BLaER1 (cell line): Measurements from ENCODE around the gene SLC8A3.

Experiments
- H3K27ac ChIP-seq: shearing (Covaris generic); formaldehyde crosslinking; 2 replicates; pipeline ENCODE4 v1.8.1; 2022
- H3K27me3 ChIP-seq: shearing (Covaris generic); formaldehyde crosslinking; 2 replicates; pipeline ENCODE4 v1.8.1; 2022
- H3K36me3 ChIP-seq: shearing (Covaris generic); formaldehyde crosslinking; 2 replicates; pipeline ENCODE4 v1.8.1; 2022
- H3K4me1 ChIP-seq: shearing (Covaris generic); formaldehyde crosslinking; 2 replicates; pipeline ENCODE4 v1.8.1; 2022
- H3K4me2 ChIP-seq: shearing (Covaris generic); formaldehyde crosslinking; 2 replicates; pipeline ENCODE4 v1.8.1; 2022
- H3K4me3 ChIP-seq: shearing (Covaris generic); formaldehyde crosslinking; 2 replicates; pipeline ENCODE4 v1.8.1; 2022
- H3K9ac ChIP-seq: shearing (Covaris generic); formaldehyde crosslinking; 2 replicates; pipeline ENCODE4 v1.8.1; 2022
- H3K9me3 ChIP-seq: shearing (Covaris generic); formaldehyde crosslinking; 2 replicates; pipeline ENCODE4 v1.8.1; 2022
- H4K20me1 ChIP-seq: shearing (Covaris generic); formaldehyde crosslinking; 2 replicates; pipeline ENCODE4 v1.8.1; 2022
- Cebpa-rat ChIP-seq: shearing (Covaris generic); IDR thresholded peaks from 2 replicates; pipeline ENCODE4 v1.8.1; 2022

Gene SLC8A3

DNA sequence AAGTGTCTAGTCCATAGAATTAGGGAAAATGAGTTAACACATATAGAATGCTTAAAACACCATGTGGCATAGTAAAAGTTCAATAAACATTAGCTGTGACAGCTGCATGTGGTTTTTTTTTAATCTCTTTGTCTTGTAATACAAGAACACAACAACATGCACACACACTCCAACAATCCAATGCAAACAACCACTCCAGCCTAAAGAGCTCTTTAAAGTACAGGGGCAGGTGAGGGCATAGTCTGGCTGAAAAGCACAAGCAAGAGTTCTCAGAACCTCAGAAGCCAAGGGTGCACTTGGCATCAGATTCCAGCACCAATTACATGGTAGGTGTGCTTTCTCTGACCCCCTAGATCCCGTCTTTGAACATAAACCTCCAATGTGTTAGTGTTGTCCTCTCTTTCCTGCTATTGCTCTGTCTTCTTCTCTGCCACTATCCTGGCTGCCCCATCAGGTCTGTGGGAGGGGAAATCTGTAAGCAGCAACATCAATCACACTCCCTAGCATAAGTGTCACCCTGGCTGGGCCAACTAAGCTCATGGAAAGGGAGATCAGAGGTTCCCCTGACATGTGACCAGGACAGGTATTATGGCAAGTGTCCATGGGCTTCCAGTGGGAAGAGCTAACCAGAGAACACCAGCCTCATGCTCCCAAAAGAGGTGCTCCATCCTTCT lies 91.0 kb downstream of the SLC8A3 start:
- no peak overlapping the region for H3K27ac ChIP-seq

DNA sequence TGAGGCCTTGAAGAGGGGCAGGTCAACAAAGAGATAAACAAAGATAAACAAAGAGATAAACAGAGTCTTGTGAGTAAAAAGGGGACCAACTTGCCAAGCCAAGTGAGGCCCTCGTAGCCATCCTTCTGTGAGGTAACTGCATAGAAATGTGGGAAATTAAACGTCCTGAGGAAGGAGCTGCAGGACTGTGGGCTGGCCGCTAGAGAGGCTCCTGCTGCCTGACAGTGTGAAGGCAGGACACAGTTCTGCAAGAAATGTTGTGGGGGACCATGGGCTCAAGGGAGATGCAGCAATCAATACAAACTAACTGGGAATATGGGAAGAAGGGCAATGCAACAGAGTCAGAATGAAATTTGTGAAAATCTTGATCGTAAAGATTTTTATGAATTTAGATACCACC lies 91.9 kb downstream of the SLC8A3 start:
- no peak overlapping the region for H3K4me3 ChIP-seq
- H3K27ac ChIP-seq: no peak overlapping the region
- H3K36me3 ChIP-seq: no peaks in the 10 kb centered on the region
- no peak overlapping the region for H3K4me2 ChIP-seq
- no peaks in the 10 kb centered on the region for H3K9me3 ChIP-seq
- H4K20me1 ChIP-seq: no peaks in the 10 kb centered on the region
- H3K4me1 ChIP-seq: peaks cover 27% of the 10 kb centered on the region
- no peak overlapping the region for H3K9ac ChIP-seq
- no peak for TF ChIP-seq Cebpa-rat
- H3K27me3 ChIP-seq: no peaks in the 10 kb centered on the region

More for the DNA sequence above, 91.0 kb downstream of the SLC8A3 start:
- Histone ChIP-seq H3K9ac (no peak overlapping the region), H3K4me2 (no peak overlapping the region), H3K36me3 (no peaks in the 10 kb centered on the region), H3K27me3 (no peaks in the 10 kb centered on the region), H3K9me3 (no peaks in the 10 kb centered on the region), H3K4me3 (no peak overlapping the region), H3K4me1 (peaks cover 27% of the 10 kb centered on the region), H4K20me1 (no peaks in the 10 kb centered on the region)
- no peak for TF ChIP-seq Cebpa-rat

DNA sequence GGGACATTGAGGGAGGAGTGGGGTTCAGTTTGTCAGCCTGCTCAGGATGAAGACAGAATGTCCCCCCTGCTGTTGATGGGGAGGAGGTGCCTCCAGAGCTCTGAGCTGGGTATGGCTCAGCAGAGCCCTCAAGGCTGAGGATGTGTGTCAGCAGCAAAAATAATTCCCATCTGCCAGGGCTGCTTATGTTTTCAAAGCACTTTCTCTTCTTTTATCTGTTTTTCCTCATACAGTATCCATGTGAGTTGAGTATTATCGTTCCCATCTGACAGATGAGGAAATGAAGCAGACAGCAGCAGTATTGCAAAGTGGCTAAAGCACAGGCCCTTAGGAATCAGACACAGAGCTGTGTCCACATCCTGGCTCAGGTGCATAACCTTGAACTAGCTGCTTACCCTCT lies 94.1 kb downstream of the SLC8A3 start:
- Histone ChIP-seq H3K4me3 (no peak overlapping the region), H3K9me3 (no peaks in the 10 kb centered on the region), H3K4me2 (no peak overlapping the region), H3K9ac (no peak overlapping the region), H3K4me1 (peaks cover 27% of the 10 kb centered on the region), H3K36me3 (no peaks in the 10 kb centered on the region), H3K27me3 (no peaks in the 10 kb centered on the region), H3K27ac (no peak overlapping the region), H4K20me1 (no peaks in the 10 kb centered on the region)
- no peak for TF ChIP-seq Cebpa-rat

DNA sequence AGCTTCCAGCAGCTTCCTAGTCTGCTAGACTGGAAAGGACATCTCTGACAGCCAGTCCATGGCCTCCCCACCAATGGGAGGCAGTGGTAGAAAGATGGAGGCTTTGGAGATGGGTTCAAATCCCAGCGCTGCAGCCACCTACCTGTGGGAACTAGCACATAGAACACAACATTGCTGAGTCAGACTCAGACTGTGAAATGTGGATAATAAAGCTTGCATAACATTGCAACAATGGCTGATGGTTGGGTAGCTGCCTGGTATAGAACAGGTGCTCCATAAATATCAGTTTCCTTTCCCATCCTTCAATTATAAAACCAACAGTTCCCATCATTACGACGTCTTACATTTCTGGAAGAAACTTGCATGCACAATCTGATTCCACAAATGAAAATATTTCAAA lies 94.6 kb downstream of the SLC8A3 start:
- H3K4me1 ChIP-seq: peaks cover 27% of the 10 kb centered on the region
- H3K27ac ChIP-seq: no peak overlapping the region
- no peaks in the 10 kb centered on the region for H3K9me3 ChIP-seq
- no peak overlapping the region for H3K4me3 ChIP-seq
- no peaks in the 10 kb centered on the region for H4K20me1 ChIP-seq
- no peak for TF ChIP-seq Cebpa-rat
- H3K9ac ChIP-seq: no peak overlapping the region
- no peak overlapping the region for H3K4me2 ChIP-seq
- H3K27me3 ChIP-seq: no peaks in the 10 kb centered on the region
- H3K36me3 ChIP-seq: no peaks in the 10 kb centered on the region

DNA sequence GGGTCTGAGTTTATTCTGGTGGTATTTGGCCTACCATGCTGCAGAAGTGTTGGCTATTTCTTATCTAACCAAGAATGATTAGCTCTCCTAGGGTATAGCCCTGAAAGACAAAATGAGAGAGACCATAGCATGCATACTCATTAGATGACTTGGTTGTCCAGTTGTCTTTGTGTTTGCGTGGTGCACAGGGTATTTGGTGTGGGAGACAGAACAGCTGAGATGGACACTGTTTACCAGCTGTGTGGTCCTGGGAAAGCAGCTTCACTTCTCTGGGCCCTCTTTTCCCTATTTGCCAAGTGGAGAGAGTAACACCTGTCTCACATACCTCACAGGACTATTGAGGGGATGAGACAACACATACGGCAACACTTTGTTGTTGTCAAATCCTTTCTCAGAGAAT lies 95.6 kb downstream of the SLC8A3 start:
- no peak for TF ChIP-seq Cebpa-rat
- H3K4me1 ChIP-seq: peaks cover 23% of the 10 kb centered on the region
- H4K20me1 ChIP-seq: no peaks in the 10 kb centered on the region
- no peaks in the 10 kb centered on the region for H3K36me3 ChIP-seq
- H3K9me3 ChIP-seq: no peaks in the 10 kb centered on the region
- H3K4me2 ChIP-seq: no peak overlapping the region
- no peaks in the 10 kb centered on the region for H3K27me3 ChIP-seq
- no peak overlapping the region for H3K4me3 ChIP-seq
- H3K27ac ChIP-seq: no peak overlapping the region
- H3K9ac ChIP-seq: no peak overlapping the region

DNA sequence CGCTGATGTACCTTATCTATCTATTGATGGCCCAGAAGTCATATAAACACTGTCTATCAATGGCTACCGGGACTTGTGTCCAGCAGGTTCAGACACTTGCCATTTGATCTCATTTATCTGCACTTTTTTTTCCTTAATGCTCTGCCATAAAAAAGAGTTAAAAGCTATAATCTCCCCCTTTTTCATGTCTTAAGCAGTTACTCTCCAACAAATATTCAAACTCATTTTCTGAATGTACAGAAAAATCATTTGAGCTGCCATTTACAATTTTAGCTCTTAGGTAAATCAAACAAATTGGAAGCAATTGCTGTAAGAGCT lies 101.4 kb downstream of the SLC8A3 start:
- H3K9ac ChIP-seq: no peak overlapping the region
- no peak overlapping the region for H3K4me3 ChIP-seq
- H4K20me1 ChIP-seq: no peaks in the 10 kb centered on the region
- no peaks in the 10 kb centered on the region for H3K4me1 ChIP-seq
- no peaks in the 10 kb centered on the region for H3K27me3 ChIP-seq
- no peak for TF ChIP-seq Cebpa-rat
- H3K9me3 ChIP-seq: no peaks in the 10 kb centered on the region
- no peaks in the 10 kb centered on the region for H3K36me3 ChIP-seq
- H3K4me2 ChIP-seq: no peak overlapping the region
- no peak overlapping the region for H3K27ac ChIP-seq

DNA sequence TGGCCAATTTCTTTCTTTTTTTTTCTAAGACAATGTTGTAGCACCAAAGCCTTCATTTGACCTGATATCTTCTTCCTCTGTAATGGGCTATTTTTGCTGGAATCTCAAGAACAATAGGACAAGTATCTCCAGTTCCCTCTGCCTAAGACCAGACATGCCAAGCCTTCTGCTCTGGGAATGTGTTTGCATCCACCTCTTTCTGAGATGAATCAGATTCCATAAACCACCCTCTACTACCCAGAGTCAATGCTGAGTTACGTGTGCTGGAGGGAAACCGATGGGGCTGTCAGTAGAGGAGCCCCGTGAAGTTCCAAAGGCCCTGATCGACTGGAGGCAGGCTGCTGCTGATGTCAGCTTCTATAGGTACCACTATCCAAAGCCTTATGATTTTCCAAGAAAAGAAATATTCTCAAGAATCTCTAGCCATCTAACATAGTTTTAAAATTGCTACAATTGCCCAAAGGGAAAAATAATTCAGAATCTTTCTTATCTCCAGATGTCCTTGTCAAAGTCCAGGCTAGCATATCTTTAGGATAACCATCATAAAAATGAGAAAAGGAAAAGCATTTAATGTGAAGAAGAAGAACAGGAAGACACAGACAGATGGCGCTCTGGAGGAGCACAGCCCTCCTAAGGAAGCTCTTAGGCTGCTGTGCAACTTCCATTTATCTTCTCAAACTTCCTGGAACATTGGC lies 101.9 kb downstream of the SLC8A3 start:
- Histone ChIP-seq H3K27ac (no peak overlapping the region), H3K36me3 (no peaks in the 10 kb centered on the region), H3K4me3 (no peak overlapping the region), H3K4me2 (no peak overlapping the region), H3K4me1 (no peaks in the 10 kb centered on the region), H3K9me3 (no peaks in the 10 kb centered on the region), H3K9ac (no peak overlapping the region), H3K27me3 (no peaks in the 10 kb centered on the region), H4K20me1 (no peaks in the 10 kb centered on the region)
- TF ChIP-seq Cebpa-rat: no peak

DNA sequence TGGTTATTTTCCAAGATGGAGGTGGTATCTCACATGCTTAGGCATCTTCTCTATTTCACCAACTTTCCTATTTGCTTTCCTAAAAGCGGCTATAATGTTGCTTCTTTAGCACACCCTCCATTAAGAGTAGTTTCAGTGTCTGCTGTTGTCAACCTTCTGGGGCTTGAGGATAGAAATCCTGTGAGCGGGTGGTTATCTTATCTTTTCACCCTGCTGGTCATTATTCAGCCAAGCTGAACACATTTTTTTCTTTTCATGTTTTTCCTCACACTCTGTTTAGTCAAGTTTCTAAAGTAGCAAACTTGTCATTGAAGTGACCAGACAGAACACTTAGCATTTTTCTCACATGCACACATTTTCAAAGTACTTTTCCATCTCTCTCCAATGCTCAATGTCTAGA lies 104.5 kb downstream of the SLC8A3 start:
- Histone ChIP-seq H3K9ac (no peak overlapping the region), H4K20me1 (no peaks in the 10 kb centered on the region), H3K27me3 (no peaks in the 10 kb centered on the region), H3K9me3 (no peaks in the 10 kb centered on the region), H3K4me3 (no peak overlapping the region), H3K27ac (no peak overlapping the region), H3K4me2 (no peak overlapping the region), H3K4me1 (no peaks in the 10 kb centered on the region), H3K36me3 (no peaks in the 10 kb centered on the region)
- no peak for TF ChIP-seq Cebpa-rat

DNA sequence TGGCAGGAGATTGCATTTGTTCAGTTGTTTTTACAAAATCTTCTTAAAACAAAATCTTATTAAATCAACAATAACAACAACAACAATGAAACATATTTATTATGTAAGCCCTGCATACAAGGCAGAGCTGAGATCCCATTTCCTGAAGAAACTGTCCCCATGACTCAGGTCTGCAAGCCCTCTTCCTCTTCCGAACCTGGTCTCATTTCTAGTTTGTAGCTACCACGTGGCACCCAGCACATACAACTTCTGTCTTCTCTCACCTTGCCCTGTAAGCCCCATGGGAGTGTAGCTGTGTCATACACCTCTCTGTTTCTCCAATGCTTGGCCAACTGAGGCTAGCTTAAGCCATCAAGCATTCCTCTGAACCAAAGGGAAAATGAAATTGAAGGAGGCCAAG lies 106.4 kb downstream of the SLC8A3 start:
- no peak for TF ChIP-seq Cebpa-rat
- no peaks in the 10 kb centered on the region for H3K36me3 ChIP-seq
- H3K27me3 ChIP-seq: no peaks in the 10 kb centered on the region
- no peak overlapping the region for H3K4me3 ChIP-seq
- H3K9me3 ChIP-seq: no peaks in the 10 kb centered on the region
- no peaks in the 10 kb centered on the region for H4K20me1 ChIP-seq
- H3K4me2 ChIP-seq: no peak overlapping the region
- H3K9ac ChIP-seq: no peak overlapping the region
- H3K27ac ChIP-seq: no peak overlapping the region
- H3K4me1 ChIP-seq: no peaks in the 10 kb centered on the region

DNA sequence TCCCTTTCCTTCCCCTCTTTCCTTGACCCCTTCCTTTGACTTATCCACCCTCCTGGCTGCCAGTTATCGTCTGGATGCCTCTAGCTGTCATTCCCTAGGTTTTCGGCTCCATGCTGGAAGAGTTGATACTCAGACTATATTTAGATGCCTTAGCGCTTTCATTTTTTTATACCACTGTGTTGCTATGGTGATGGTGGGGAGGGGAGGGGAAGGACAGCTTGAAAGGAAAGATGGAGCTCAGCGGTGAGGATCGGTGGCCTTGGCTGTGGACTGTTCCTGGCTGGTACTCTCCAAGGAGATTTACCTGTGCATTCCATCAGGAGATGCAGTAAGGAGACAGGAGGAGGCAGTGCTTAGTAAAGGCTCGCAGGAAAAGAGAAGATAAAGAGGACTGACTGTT lies 108.7 kb downstream of the SLC8A3 start:
- H3K4me2 ChIP-seq: no peak overlapping the region
- H3K27ac ChIP-seq: no peak overlapping the region
- no peaks in the 10 kb centered on the region for H3K4me1 ChIP-seq
- H3K27me3 ChIP-seq: no peaks in the 10 kb centered on the region
- H3K36me3 ChIP-seq: no peaks in the 10 kb centered on the region
- H3K4me3 ChIP-seq: no peak overlapping the region
- no peak overlapping the region for H3K9ac ChIP-seq
- TF ChIP-seq Cebpa-rat: no peak
- H4K20me1 ChIP-seq: no peaks in the 10 kb centered on the region
- H3K9me3 ChIP-seq: no peaks in the 10 kb centered on the region

DNA sequence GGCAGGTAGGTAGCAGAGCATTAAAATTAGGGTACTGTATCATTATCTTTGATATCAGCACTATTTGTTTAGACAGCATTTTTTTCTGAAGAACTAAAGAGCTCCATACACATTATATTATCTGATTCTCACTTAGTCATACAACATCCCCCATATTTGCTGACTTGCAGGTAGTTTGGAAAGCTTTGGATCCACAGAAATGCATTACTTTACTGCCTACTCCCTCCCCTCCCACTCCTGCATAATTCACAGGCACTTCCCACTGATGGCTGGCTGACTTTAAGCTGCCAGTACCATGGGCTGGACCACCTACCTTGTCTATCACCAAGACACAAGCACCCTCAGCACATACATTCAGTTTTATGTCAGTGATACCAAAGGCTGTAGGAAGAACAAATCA lies 110.4 kb downstream of the SLC8A3 start:
- Histone ChIP-seq H3K9me3 (no peaks in the 10 kb centered on the region), H4K20me1 (no peaks in the 10 kb centered on the region), H3K4me1 (no peaks in the 10 kb centered on the region), H3K9ac (no peak overlapping the region), H3K27ac (no peak overlapping the region), H3K27me3 (no peaks in the 10 kb centered on the region), H3K36me3 (no peaks in the 10 kb centered on the region), H3K4me2 (no peak overlapping the region), H3K4me3 (no peak overlapping the region)
- TF ChIP-seq Cebpa-rat: no peak
